Chondrocyte (in vitro differentiated cells): ENCODE data around the gene BCORL1. TPM values are rescaled to one million over a fixed set of nuclear protein-coding genes. Genes with fewer than 3 reads are reported as not detected.

Source experiments
- DNase-seq: peaks from one replicate; pipeline ENCODE4 v3.0.0; 2021; ENCODE audit warnings: mixed read lengths, low spot score
- H3K27ac Mint-ChIP-seq: one replicate; pipeline ENCODE4 v1.8.0; 2021; ENCODE audit warnings: mild to moderate bottlenecking, moderate library complexity, mixed read lengths; ENCODE audit not compliant: unreplicated experiment
- H3K27me3 Mint-ChIP-seq: 2 replicates; pipeline ENCODE4 v1.8.0; 2021; ENCODE audit warnings: low read depth, mixed read lengths
- H3K36me3 Mint-ChIP-seq: 2 replicates; pipeline ENCODE4 v1.8.0; 2021; ENCODE audit warnings: low read depth, mixed read lengths
- H3K4me1 Mint-ChIP-seq: 2 replicates; pipeline ENCODE4 v1.8.0; 2021; ENCODE audit warnings: low read depth, mild to moderate bottlenecking, mixed read lengths
- H3K4me3 Mint-ChIP-seq: one replicate; pipeline ENCODE4 v1.8.0; 2021; ENCODE audit warnings: mild to moderate bottlenecking, moderate library complexity, mixed read lengths; ENCODE audit not compliant: unreplicated experiment
- H3K9me3 Mint-ChIP-seq: 2 replicates; pipeline ENCODE4 v1.8.0; 2021; ENCODE audit warnings: low read depth, mixed read lengths
- CTCF ChIP-seq: fragments of 200-600 bp; sonication (generic); IDR thresholded peaks from 2 replicates; pipeline ENCODE4 v1.5.0; 2021; ENCODE audit warnings: antibody characterized with exemption, mild to moderate bottlenecking, moderate library complexity
- total RNA-seq: library from RNA; stranded (reverse); gene quantifications from 3 replicates; pipeline ENCODE4 v1.2.1, GENCODE V29; 2021

The BCORL1 gene
- total RNA-seq, 1 donor from 2014 or later: 20.6 TPM

GRCh38 chrX:130027569-130027968 lies 45.1 kb downstream of the BCORL1 start:
- no peaks in the 10 kb centered on the region for H3K9me3 Mint-ChIP-seq
- H3K27ac Mint-ChIP-seq: no peak overlapping the region
- no peak for DNase-seq
- H3K4me3 Mint-ChIP-seq: no peak overlapping the region
- peaks cover 8% of the 10 kb centered on the region for H3K36me3 Mint-ChIP-seq
- TF ChIP-seq CTCF: no peak
- no peaks in the 10 kb centered on the region for H3K27me3 Mint-ChIP-seq
- H3K4me1 Mint-ChIP-seq: no peaks in the 10 kb centered on the region

GRCh38 chrX:130028196-130028595 lies 45.8 kb downstream of the BCORL1 start:
- Mint-ChIP-seq H3K9me3 (no peaks in the 10 kb centered on the region), H3K4me3 (no peak overlapping the region), H3K4me1 (no peaks in the 10 kb centered on the region), H3K36me3 (peaks cover 4% of the 10 kb centered on the region), H3K27ac (no peak overlapping the region), H3K27me3 (no peaks in the 10 kb centered on the region)
- no peak for DNase-seq
- peak; percentile 81 for TF ChIP-seq CTCF

- H3K4me1 Mint-ChIP-seq: no peaks in the 10 kb centered on the region
- H3K4me3 Mint-ChIP-seq: no peak overlapping the region
- H3K9me3 Mint-ChIP-seq: no peaks in the 10 kb centered on the region
- H3K36me3 Mint-ChIP-seq: peaks cover 4% of the 10 kb centered on the region
- H3K27ac Mint-ChIP-seq: no peak overlapping the region
- TF ChIP-seq CTCF: no peak
- H3K27me3 Mint-ChIP-seq: no peaks in the 10 kb centered on the region
- no peak for DNase-seq
Observed at GRCh38 chrX:130030826-130031225, 48.4 kb downstream of the BCORL1 start.

- Mint-ChIP-seq H3K4me3 (no peak overlapping the region), H3K9me3 (no peaks in the 10 kb centered on the region), H3K27ac (no peak overlapping the region), H3K27me3 (no peaks in the 10 kb centered on the region), H3K36me3 (peaks cover 4% of the 10 kb centered on the region), H3K4me1 (no peaks in the 10 kb centered on the region)
- DNase-seq: no peak
- TF ChIP-seq CTCF: no peak
Observed at GRCh38 chrX:130032552-130032951, 50.1 kb downstream of the BCORL1 start.

- H3K4me3 Mint-ChIP-seq: no peak overlapping the region
- no peak for TF ChIP-seq CTCF
- H3K27ac Mint-ChIP-seq: no peak overlapping the region
- H3K36me3 Mint-ChIP-seq: peaks cover 2% of the 10 kb centered on the region
- no peak for DNase-seq
- no peaks in the 10 kb centered on the region for H3K27me3 Mint-ChIP-seq
- H3K9me3 Mint-ChIP-seq: no peaks in the 10 kb centered on the region
- H3K4me1 Mint-ChIP-seq: no peaks in the 10 kb centered on the region
Observed at GRCh38 chrX:130034178-130034577, 51.7 kb downstream of the BCORL1 start.
